ENCODE measurements around the gene CLEC2L.
A peak's percentile ranks its signal among the peaks of the same experiment; 100 is the strongest.

CLEC2L gene

GRCh38 chr7:139559364-139560105 lies 36.0 kb downstream of the CLEC2L start:
- no peak for DNase-seq

- no peak for DNase-seq
Measured at GRCh38 chr7:139560199-139560598, 36.7 kb downstream of the CLEC2L start.

GRCh38 chr7:139560678-139561077 lies 37.2 kb downstream of the CLEC2L start:
- peak; percentile 82 for DNase-seq

GRCh38 chr7:139562491-139562890 lies 39.0 kb downstream of the CLEC2L start:
- DNase-seq: no peak

GRCh38 chr7:139562961-139563565 lies 39.6 kb downstream of the CLEC2L start:
- DNase-seq: no peak

- DNase-seq: no peak
Measured at GRCh38 chr7:139563856-139564255, 40.4 kb downstream of the CLEC2L start.

GRCh38 chr7:139566075-139566474 lies 42.6 kb downstream of the CLEC2L start:
- DNase-seq: no peak

GRCh38 chr7:139566736-139567646 lies 43.5 kb downstream of the CLEC2L start:
- no peak for DNase-seq

- no peak for DNase-seq
Measured at GRCh38 chr7:139567647-139568345, 44.3 kb downstream of the CLEC2L start.

GRCh38 chr7:139568346-139568675 lies 44.8 kb downstream of the CLEC2L start:
- DNase-seq: no peak

- DNase-seq: no peak
Measured at GRCh38 chr7:139568813-139569490, 45.5 kb downstream of the CLEC2L start.

GRCh38 chr7:139570119-139570518 lies 46.6 kb downstream of the CLEC2L start:
- no peak for DNase-seq

- no peak for DNase-seq
Measured at GRCh38 chr7:139570626-139571025, 47.1 kb downstream of the CLEC2L start.

GRCh38 chr7:139571190-139571589 lies 47.7 kb downstream of the CLEC2L start:
- no peak for DNase-seq

- DNase-seq: no peak
Measured at GRCh38 chr7:139571651-139572050, 48.2 kb downstream of the CLEC2L start.

GRCh38 chr7:139572071-139572470 lies 48.6 kb downstream of the CLEC2L start:
- no peak for DNase-seq

- no peak for DNase-seq
Measured at GRCh38 chr7:139572704-139573385, 49.4 kb downstream of the CLEC2L start.

GRCh38 chr7:139573871-139574270 lies 50.4 kb downstream of the CLEC2L start:
- no peak for DNase-seq

- DNase-seq: no peak
Measured at GRCh38 chr7:139574618-139575337, 51.3 kb downstream of the CLEC2L start.

GRCh38 chr7:139575338-139575680 lies 51.8 kb downstream of the CLEC2L start:
- DNase-seq: no peak
